Effector memory CD4-positive, alpha-beta T cell (primary cell): ENCODE measurements around the gene ZDHHC7.

ENCODE experiments used
- DNase-seq, 3 donors: peaks; one replicate each; pipeline ENCODE4 v3.0.0-alpha.2; 2020
- H3K27ac ChIP-seq: 2 replicates; pipeline ENCODE4 v1.7.0; 2013; ENCODE audit warnings: mild to moderate bottlenecking, low read length, moderate library complexity; ENCODE audit not compliant: insufficient read depth, poor library complexity, severe bottlenecking
- H3K27me3 ChIP-seq: replicated peaks from 2 replicates; pipeline ENCODE4 v1.7.0; 2013; ENCODE audit warnings: mild to moderate bottlenecking, low read length; ENCODE audit not compliant: insufficient read depth, control insufficient read depth, poor library complexity, severe bottlenecking
- H3K36me3 ChIP-seq: 2 replicates; pipeline ENCODE4 v1.7.0; 2013; ENCODE audit warnings: mild to moderate bottlenecking, low read length, moderate library complexity; ENCODE audit not compliant: control insufficient read depth, insufficient read depth
- H3K4me1 ChIP-seq: 2 replicates; pipeline ENCODE4 v1.7.0; 2013; ENCODE audit warnings: low read length, mild to moderate bottlenecking; ENCODE audit not compliant: control insufficient read depth, insufficient read depth, poor library complexity, severe bottlenecking
- H3K4me3 ChIP-seq: 2 replicates; pipeline ENCODE4 v1.7.0; 2013; ENCODE audit warnings: low read length, low read depth, mild to moderate bottlenecking; ENCODE audit not compliant: insufficient read depth, poor library complexity, severe bottlenecking
- H3K9me3 ChIP-seq: 2 replicates; pipeline ENCODE4 v1.7.0; 2013; ENCODE audit warnings: mild to moderate bottlenecking, low read length, moderate library complexity; ENCODE audit not compliant: control insufficient read depth

ZDHHC7 gene

DNA sequence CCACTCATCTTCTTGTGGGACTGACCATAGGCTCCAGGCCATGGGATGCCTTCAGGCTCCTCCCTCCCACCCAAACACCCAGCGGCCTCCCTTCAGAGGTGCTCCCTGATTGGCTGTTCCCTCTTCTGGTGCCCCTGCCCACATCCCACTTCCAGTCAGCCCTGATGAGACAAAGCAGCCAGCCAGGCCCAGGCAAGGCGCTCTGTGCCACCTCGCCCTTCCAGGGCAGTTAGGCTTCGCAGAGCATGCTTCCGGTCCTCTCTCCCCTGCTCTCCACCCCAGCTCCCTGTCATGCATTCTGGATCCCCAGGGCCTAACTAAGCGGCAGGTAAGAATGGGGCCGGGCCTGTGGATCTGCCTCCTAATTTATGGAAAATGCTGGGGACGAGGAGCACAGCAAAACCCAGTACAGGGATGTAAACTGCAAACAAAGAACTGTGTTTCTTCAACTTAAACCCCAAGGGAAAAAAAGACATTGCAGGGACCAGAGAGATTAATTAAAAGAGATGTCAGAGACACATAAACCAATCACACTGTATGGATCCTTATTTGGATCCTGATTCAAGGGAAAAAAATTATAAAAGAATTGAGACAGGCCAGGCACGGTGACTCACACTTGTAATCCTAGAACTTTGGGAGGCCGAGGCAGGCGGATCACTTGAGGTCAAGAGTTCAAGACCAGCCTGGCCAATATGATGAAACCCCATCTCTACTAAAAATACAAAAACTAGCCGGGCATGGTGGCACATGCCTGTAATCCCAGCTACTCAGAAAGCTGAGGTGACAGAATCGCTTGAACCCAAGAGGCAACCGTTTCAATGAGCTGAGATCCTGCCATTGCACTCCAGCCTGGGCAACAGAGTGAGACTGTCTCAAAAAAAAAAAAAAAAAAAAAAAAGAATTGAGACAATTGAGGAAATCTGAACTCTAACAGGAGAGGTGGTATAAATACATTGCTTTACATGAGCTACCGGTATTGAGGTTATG, 26.0 kb downstream of the ZDHHC7 start:
- Histone ChIP-seq H3K36me3 (peaks cover 43% of the 10 kb centered on the region), H3K4me3 (no peak overlapping the region), H3K27me3 (no peaks in the 10 kb centered on the region), H3K9me3 (no peaks in the 10 kb centered on the region), H3K4me1 (no peaks in the 10 kb centered on the region), H3K27ac (no peak overlapping the region)
- DNase-seq: no peak

DNA sequence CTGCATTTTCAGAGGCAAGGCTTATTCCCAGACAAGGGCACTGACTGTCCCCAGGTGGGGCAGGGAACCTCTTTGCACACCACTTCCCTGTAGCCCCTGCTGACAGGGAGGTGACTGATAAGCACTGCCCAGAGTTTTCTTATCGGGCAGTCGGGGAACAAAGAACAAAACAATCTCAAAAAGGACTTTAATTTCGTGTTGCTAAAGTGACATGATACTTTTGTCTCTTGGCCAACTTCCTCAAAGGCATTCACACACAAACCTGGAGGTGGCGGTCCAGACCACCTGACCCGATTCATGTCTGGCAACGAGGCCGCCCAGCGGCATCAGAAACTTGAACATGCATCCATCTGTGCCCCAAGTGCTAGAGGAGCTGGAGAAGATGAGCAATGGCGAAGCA, 28.9 kb downstream of the ZDHHC7 start:
- H3K4me1 ChIP-seq: no peaks in the 10 kb centered on the region
- H3K27me3 ChIP-seq: no peaks in the 10 kb centered on the region

DNA sequence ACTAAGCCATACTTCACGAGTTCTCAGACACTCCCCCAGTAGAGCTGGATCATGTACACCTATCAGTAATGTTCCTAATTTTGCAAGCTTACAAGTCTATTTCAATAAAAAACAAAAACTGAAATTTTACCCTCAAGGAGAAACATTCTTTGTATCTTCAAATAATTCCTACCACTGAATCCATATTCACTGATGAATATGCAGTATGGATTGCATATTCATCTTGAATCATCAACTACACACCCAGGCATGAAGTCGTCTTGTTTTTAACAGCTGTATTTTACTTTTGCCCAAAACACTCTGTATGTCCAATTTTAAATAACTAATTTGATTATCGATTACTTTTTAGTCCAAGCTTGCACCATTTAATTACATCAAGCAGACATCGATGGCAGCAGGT, 31.8 kb downstream of the ZDHHC7 start:
- Histone ChIP-seq H3K27ac (no peak overlapping the region), H3K27me3 (no peaks in the 10 kb centered on the region), H3K9me3 (no peaks in the 10 kb centered on the region), H3K36me3 (peaks cover 51% of the 10 kb centered on the region), H3K4me1 (no peaks in the 10 kb centered on the region), H3K4me3 (no peak overlapping the region)
- DNase-seq: no peak

More for the DNA sequence above, 28.9 kb downstream of the ZDHHC7 start:
- DNase-seq: no peak
- Histone ChIP-seq H3K4me3 (no peak overlapping the region), H3K36me3 (peaks cover 33% of the 10 kb centered on the region), H3K9me3 (no peaks in the 10 kb centered on the region), H3K27ac (no peak overlapping the region)

GRCh38 chr16:84976644-84977400, 34.5 kb downstream of the ZDHHC7 start:
- Histone ChIP-seq H3K4me3 (no peak overlapping the region), H3K9me3 (no peaks in the 10 kb centered on the region), H3K27ac (no peak overlapping the region), H3K27me3 (no peaks in the 10 kb centered on the region), H3K36me3 (peaks cover 55% of the 10 kb centered on the region), H3K4me1 (no peaks in the 10 kb centered on the region)
- no peak for DNase-seq

DNA sequence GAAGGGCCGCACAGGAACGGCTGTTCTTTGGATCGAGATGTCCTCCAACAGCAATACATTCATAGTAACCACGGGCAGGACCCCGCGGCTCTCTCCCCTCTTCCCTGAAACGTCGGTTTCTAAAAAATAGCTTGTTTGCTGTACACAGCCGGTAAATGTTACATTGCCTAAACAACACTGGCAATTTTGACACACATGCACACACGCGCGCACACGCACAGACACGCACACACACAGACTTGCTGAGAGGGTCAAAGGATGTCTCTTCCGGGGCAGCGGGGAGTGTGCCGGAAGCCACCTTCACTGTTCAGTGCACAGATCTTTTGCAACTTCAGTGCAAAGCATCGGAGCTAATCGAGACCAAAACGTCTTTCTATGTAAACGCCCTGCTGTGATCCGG, 35.8 kb downstream of the ZDHHC7 start:
- Histone ChIP-seq H3K4me3 (no peak overlapping the region), H3K36me3 (peaks cover 47% of the 10 kb centered on the region), H3K27ac (no peak overlapping the region), H3K27me3 (no peaks in the 10 kb centered on the region), H3K4me1 (no peaks in the 10 kb centered on the region), H3K9me3 (no peaks in the 10 kb centered on the region)
- DNase-seq: no peak

GRCh38 chr16:84975066-84975465, 36.3 kb downstream of the ZDHHC7 start:
- Histone ChIP-seq H3K27me3 (no peaks in the 10 kb centered on the region), H3K27ac (no peak overlapping the region), H3K9me3 (no peaks in the 10 kb centered on the region), H3K4me3 (no peak overlapping the region), H3K4me1 (no peaks in the 10 kb centered on the region), H3K36me3 (peaks cover 46% of the 10 kb centered on the region)
- no peak for DNase-seq

- Histone ChIP-seq H3K4me3 (no peak overlapping the region), H3K27me3 (no peaks in the 10 kb centered on the region), H3K4me1 (no peaks in the 10 kb centered on the region), H3K27ac (no peak overlapping the region), H3K36me3 (peaks cover 45% of the 10 kb centered on the region), H3K9me3 (no peaks in the 10 kb centered on the region)
- no peak for DNase-seq
Observed at GRCh38 chr16:84973776-84974523, 37.4 kb downstream of the ZDHHC7 start.

DNA sequence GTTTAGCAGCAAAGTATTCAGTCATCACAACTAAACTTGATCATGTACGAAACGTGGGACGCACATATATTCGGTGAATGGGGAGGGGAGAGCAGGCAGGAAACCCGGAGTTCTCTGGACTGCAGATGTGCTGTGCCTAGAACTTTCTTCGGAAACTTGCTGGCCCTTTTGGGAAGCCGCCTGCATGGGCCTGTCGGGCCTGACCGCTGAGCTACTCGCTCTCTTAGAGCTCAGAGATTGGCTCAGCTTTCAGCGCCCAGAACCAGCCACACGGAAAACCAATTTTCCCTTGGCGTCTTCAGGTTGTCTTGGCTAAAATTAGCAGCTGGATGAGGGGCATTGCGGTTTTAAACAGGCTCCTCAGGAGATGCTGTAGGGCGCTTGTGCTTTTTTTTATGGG, 38.1 kb downstream of the ZDHHC7 start:
- H3K27me3 ChIP-seq: no peaks in the 10 kb centered on the region
- H3K36me3 ChIP-seq: peaks cover 42% of the 10 kb centered on the region
- DNase-seq: no peak
- no peak overlapping the region for H3K27ac ChIP-seq
- H3K4me1 ChIP-seq: no peaks in the 10 kb centered on the region
- no peak overlapping the region for H3K4me3 ChIP-seq
- H3K9me3 ChIP-seq: no peaks in the 10 kb centered on the region

GRCh38 chr16:84970447-84971127, 40.7 kb downstream of the ZDHHC7 start:
- no peaks in the 10 kb centered on the region for H3K9me3 ChIP-seq
- H3K36me3 ChIP-seq: peaks cover 18% of the 10 kb centered on the region
- H3K27me3 ChIP-seq: no peaks in the 10 kb centered on the region
- no peak overlapping the region for H3K27ac ChIP-seq
- DNase-seq: peak; percentile 58 to 69 (median 64)
- H3K4me3 ChIP-seq: no peak overlapping the region
- H3K4me1 ChIP-seq: no peaks in the 10 kb centered on the region
